PC-3 (cell line): ENCODE results near the gene NOD1. TPM values are rescaled to one million over a fixed set of nuclear protein-coding genes. Genes with fewer than 3 reads are reported as not detected.
"Not testable (repeated sequence)": the region's sequence is repeated elsewhere in the genome, so short reads cannot be mapped to it uniquely, and the experiment has no call there.

Experiments used
- ATAC-seq: fragments of 200-7000 bp; cut with Tn5 transposase; 2 replicates; pipeline ENCODE4 v1.9.1; 2020; ENCODE audit warnings: mild to moderate bottlenecking, moderate library complexity
- BruUV-seq: library from RNA; stranded (reverse); fragments of 400-500 nt; replicated peaks from 2 replicates; lab custom pipeline; 2021; lab: Mats Ljungman, UMichigan
- CTCF ChIA-PET: fragments of 300-600 bp; sonication (Branson Sonifier 250); formaldehyde crosslinking; loops from one replicate; lab custom pipeline; 2022; ENCODE audit warnings: antibody characterized with exemption; lab: Charles Lee
- POLR2A ChIA-PET: fragments of 300-600 bp; sonication (Branson Sonifier 250); formaldehyde crosslinking; loops from one replicate; lab custom pipeline; 2022; ENCODE audit warnings: antibody characterized with exemption; ENCODE audit not compliant: unreplicated experiment; lab: Charles Lee
- DNase-seq: peaks from one replicate; pipeline ENCODE4 v3.0.0-alpha.2; 2015
- H2AFZ ChIP-seq: fragments of 300-600 bp; sonication (generic); 2 replicates; pipeline ENCODE4 v1.6.0; 2016; ENCODE audit warnings: antibody characterized with exemption, low read length
- H3F3A ChIP-seq: fragments of 300-600 bp; sonication (generic); one replicate; pipeline ENCODE4 v1.6.0; 2017; ENCODE audit warnings: antibody characterized with exemption, low read length, control low read depth, mild to moderate bottlenecking; ENCODE audit not compliant: unreplicated experiment
- H3K27ac ChIP-seq: fragments of 300-600 bp; sonication (generic); 2 replicates; pipeline ENCODE4 v1.5.1; 2016; ENCODE audit warnings: mild to moderate bottlenecking, low read length
- H3K27me3 ChIP-seq: fragments of 300-600 bp; sonication (generic); 2 replicates; pipeline ENCODE4 v1.6.1; 2016; ENCODE audit warnings: low read length, mixed read lengths
- H3K36me3 ChIP-seq: fragments of 300-600 bp; sonication (generic); 2 replicates; pipeline ENCODE4 v1.6.1; 2016; ENCODE audit warnings: low read depth, mixed run types, low read length, mixed read lengths
- H3K4me1 ChIP-seq: fragments of 300-600 bp; sonication (generic); 2 replicates; pipeline ENCODE4 v1.5.1; 2016; ENCODE audit warnings: low read length; ENCODE audit not compliant: insufficient read depth
- H3K4me2 ChIP-seq: fragments of 300-600 bp; sonication (generic); 2 replicates; pipeline ENCODE4 v1.6.0; 2016; ENCODE audit warnings: low read length
- H3K4me3 ChIP-seq: fragments of 300-600 bp; sonication (generic); 2 replicates; pipeline ENCODE4 v1.5.1; 2016; ENCODE audit warnings: mild to moderate bottlenecking, low read length, mixed read lengths
- H3K79me2 ChIP-seq: fragments of 300-600 bp; sonication (generic); 2 replicates; pipeline ENCODE4 v1.6.1; 2017; ENCODE audit warnings: low read length, mixed read lengths
- H3K9ac ChIP-seq: fragments of 300-600 bp; sonication (generic); 2 replicates; pipeline ENCODE4 v1.6.0; 2016; ENCODE audit warnings: mild to moderate bottlenecking, low read length
- H3K9me2 ChIP-seq: fragments of 300-600 bp; sonication (generic); replicated peaks from 2 replicates; pipeline ENCODE4 v1.6.1; 2016; ENCODE audit warnings: mixed run types, low read length, mixed read lengths
- H3K9me3 ChIP-seq: fragments of 300-600 bp; sonication (generic); 2 replicates; pipeline ENCODE4 v1.6.1; 2016; ENCODE audit warnings: low read length, mixed read lengths
- H4K20me1 ChIP-seq: fragments of 300-600 bp; sonication (generic); 2 replicates; pipeline ENCODE4 v1.6.1; 2016; ENCODE audit warnings: low read length, mixed read lengths
- EZH2 ChIP-seq: fragments of 300-600 bp; sonication (generic); IDR thresholded peaks from one replicate; pipeline ENCODE4 v1.6.1; 2017; ENCODE audit warnings: antibody characterized with exemption, mild to moderate bottlenecking, low read length; ENCODE audit not compliant: unreplicated experiment
- EZH2phosphoT487 ChIP-seq: fragments of 300-600 bp; sonication (generic); IDR thresholded peaks from 2 replicates; pipeline ENCODE4 v1.6.1; 2018; ENCODE audit warnings: mild to moderate bottlenecking, antibody characterized with exemption, low read length, borderline replicate concordance
- intact Hi-C: fragments of 100-400 bp; cut with micrococcal nuclease; formaldehyde crosslinking; loops from 2 replicates; pipeline ENCODE4 v1.9.0; 2023
- total RNA-seq: library from RNA; depleted of rRNA; stranded (reverse); fragments of >200 nt; gene quantifications from 2 replicates; pipeline ENCODE4 v1.2.3, GENCODE V29; 2014
- TF ChIP-seq, protein P1 (sequence below): fragments of 300-600 bp; sonication (generic); conservative IDR thresholded peaks from 2 replicates; pipeline ENCODE4 v1.5.1; 2017; ENCODE audit warnings: antibody characterized with exemption, low read depth, mild to moderate bottlenecking, low read length

The NOD1 gene
- total RNA-seq, 1 experiment from 2014 or later: 5.9 TPM

- no peak overlapping the region for H3K27ac ChIP-seq
- H3K9me2 ChIP-seq: no peaks in the 10 kb centered on the region
- POLR2A ChIA-PET: no interaction called here
- no peaks in the 10 kb centered on the region for H3K9me3 ChIP-seq
- H3K36me3 ChIP-seq: no peaks in the 10 kb centered on the region
- H3K4me2 ChIP-seq: no peak overlapping the region
- no peaks in the 10 kb centered on the region for H3K79me2 ChIP-seq
- H3K4me3 ChIP-seq: no peak overlapping the region
- TF ChIP-seq EZH2phosphoT487: no peak
- TF ChIP-seq EZH2: no peak
- TF ChIP-seq, protein P1, sequence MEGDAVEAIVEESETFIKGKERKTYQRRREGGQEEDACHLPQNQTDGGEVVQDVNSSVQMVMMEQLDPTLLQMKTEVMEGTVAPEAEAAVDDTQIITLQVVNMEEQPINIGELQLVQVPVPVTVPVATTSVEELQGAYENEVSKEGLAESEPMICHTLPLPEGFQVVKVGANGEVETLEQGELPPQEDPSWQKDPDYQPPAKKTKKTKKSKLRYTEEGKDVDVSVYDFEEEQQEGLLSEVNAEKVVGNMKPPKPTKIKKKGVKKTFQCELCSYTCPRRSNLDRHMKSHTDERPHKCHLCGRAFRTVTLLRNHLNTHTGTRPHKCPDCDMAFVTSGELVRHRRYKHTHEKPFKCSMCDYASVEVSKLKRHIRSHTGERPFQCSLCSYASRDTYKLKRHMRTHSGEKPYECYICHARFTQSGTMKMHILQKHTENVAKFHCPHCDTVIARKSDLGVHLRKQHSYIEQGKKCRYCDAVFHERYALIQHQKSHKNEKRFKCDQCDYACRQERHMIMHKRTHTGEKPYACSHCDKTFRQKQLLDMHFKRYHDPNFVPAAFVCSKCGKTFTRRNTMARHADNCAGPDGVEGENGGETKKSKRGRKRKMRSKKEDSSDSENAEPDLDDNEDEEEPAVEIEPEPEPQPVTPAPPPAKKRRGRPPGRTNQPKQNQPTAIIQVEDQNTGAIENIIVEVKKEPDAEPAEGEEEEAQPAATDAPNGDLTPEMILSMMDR: no peak
- intact Hi-C loops: no loop called here
- H3K27me3 ChIP-seq: no peaks in the 10 kb centered on the region
- H3K4me1 ChIP-seq: no peaks in the 10 kb centered on the region
- BruUV-seq: no TSS peak
- ATAC-seq (no peak), DNase-seq (no peak)
- no peak overlapping the region for H3K9ac ChIP-seq
- H4K20me1 ChIP-seq: no peaks in the 10 kb centered on the region
- CTCF ChIA-PET: no interaction called here
- no peak overlapping the region for H2AFZ ChIP-seq
- no peaks in the 10 kb centered on the region for H3F3A ChIP-seq
Measured at GRCh38 chr7:30382607-30383006, 96.0 kb downstream of the NOD1 start.

DNA sequence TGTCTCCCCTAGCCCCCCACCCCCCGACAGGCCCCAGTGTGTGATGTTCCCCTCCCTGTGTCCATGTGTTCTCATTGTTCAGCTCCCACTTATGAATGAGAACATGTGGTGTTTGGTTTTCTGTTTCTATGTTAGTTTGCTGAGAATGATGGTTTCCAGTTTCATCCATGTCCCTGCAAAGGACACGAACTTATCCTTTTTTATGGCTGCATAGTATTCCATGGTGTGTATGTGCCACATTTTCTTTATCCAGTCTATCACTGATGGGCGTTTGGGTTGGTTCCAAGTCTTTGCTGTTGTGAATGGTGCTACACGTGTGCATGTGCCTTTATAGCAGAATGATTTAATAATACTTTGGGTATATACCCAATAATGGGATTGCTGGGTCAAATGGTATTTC, 97.8 kb downstream of the NOD1 start:
- intact Hi-C loops, H3K79me2 ChIP-seq, H3K9me2 ChIP-seq, H4K20me1 ChIP-seq, CTCF ChIA-PET, DNase-seq, H3K36me3 ChIP-seq, H3K4me1 ChIP-seq, H3K27me3 ChIP-seq, H3K4me2 ChIP-seq, H3K9me3 ChIP-seq, H3K4me3 ChIP-seq, BruUV-seq, H2AFZ ChIP-seq, POLR2A ChIA-PET, H3F3A ChIP-seq, ATAC-seq, H3K9ac ChIP-seq, H3K27ac ChIP-seq: not testable (repeated sequence)

GRCh38 chr7:30380294-30380693, 98.3 kb downstream of the NOD1 start:
- no peak overlapping the region for H3K4me3 ChIP-seq
- no peak overlapping the region for H3K4me2 ChIP-seq
- ATAC-seq (no peak), DNase-seq (no peak)
- no peak overlapping the region for H3K27ac ChIP-seq
- no peak overlapping the region for H3K9ac ChIP-seq
- intact Hi-C loops: no loop called here
- no peaks in the 10 kb centered on the region for H3K79me2 ChIP-seq
- H3K36me3 ChIP-seq: no peaks in the 10 kb centered on the region
- no peaks in the 10 kb centered on the region for H4K20me1 ChIP-seq
- CTCF ChIA-PET: no interaction called here
- no peaks in the 10 kb centered on the region for H3K9me2 ChIP-seq
- no peaks in the 10 kb centered on the region for H3K27me3 ChIP-seq
- BruUV-seq: no TSS peak
- TF ChIP-seq, protein P1: no peak
- TF ChIP-seq EZH2 (no peak), EZH2phosphoT487 (no peak)
- POLR2A ChIA-PET: no interaction called here
- no peak overlapping the region for H2AFZ ChIP-seq
- H3K4me1 ChIP-seq: no peaks in the 10 kb centered on the region
- no peaks in the 10 kb centered on the region for H3K9me3 ChIP-seq
- no peaks in the 10 kb centered on the region for H3F3A ChIP-seq
